Prostate gland (tissue), 2 donors: Measurements from ENCODE around the gene DNMT3L.

ENCODE experiments used
- POLR2A ChIP-seq: fragments of 450-650 bp; IDR thresholded peaks from one replicate; pipeline ENCODE4 v1.6.1; 2016; ENCODE audit warnings: antibody characterized with exemption, mild to moderate bottlenecking
- TF ChIP-seq, protein P1 (sequence below), 4 experiments: fragments of 200-600 bp in 2 of 4; fragments of 450-650 bp in 2 of 4; sonication (generic) in 2 of 4; IDR thresholded peaks; 1 replicate in 3 of 4; 2 replicates in 1 of 4; pipeline ENCODE4 v1.5.1; 2016 to 2019; ENCODE audit warnings: antibody characterized with exemption in 4 of 4, mild to moderate bottlenecking in 2 of 4, moderate library complexity in 2 of 4

DNA sequence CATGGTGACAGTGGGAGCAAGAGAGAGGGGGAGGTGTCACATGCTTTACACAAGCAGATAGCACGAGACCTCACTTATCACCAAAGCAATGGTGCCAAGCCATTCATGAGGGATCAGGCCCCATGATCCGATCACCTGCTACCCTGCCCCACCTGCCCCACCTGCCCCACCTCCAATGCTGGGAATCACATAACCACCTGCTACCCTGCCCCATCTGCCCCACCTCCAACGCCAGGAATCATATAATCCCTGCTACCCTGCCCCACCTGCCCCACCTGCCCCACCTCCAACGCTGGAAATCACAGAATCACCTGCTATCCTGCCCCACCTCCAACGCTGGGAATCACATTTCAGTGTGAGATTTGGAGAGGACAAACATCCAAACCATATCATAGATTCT is 13.3 kb upstream of the DNMT3L start:
- no peak for TF ChIP-seq POLR2A
- TF ChIP-seq, protein P1, sequence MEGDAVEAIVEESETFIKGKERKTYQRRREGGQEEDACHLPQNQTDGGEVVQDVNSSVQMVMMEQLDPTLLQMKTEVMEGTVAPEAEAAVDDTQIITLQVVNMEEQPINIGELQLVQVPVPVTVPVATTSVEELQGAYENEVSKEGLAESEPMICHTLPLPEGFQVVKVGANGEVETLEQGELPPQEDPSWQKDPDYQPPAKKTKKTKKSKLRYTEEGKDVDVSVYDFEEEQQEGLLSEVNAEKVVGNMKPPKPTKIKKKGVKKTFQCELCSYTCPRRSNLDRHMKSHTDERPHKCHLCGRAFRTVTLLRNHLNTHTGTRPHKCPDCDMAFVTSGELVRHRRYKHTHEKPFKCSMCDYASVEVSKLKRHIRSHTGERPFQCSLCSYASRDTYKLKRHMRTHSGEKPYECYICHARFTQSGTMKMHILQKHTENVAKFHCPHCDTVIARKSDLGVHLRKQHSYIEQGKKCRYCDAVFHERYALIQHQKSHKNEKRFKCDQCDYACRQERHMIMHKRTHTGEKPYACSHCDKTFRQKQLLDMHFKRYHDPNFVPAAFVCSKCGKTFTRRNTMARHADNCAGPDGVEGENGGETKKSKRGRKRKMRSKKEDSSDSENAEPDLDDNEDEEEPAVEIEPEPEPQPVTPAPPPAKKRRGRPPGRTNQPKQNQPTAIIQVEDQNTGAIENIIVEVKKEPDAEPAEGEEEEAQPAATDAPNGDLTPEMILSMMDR (IDR thresholded peaks at IDR 0.05) = no peak
